Measurements from ENCODE around the gene SGMS1. TPM values are rescaled to one million over a fixed set of nuclear protein-coding genes. Genes with fewer than 3 reads are reported as not detected.

The SGMS1 gene
- total RNA-seq, 1 experiment from 2014 or later: 20.4 TPM

- no peak overlapping the region for H2AK5ac ChIP-seq (ENCODE audit: insufficient read length, low read length)
- no peak overlapping the region for H3K14ac ChIP-seq (ENCODE audit: insufficient read depth, low read length)
- H2BK5ac ChIP-seq (ENCODE audit: insufficient read length, low read length): no peak overlapping the region
- H3K9ac ChIP-seq (ENCODE audit: extremely low read depth, insufficient read length, low read length): no peak overlapping the region
- no peak for TF ChIP-seq CTCF (conservative IDR thresholded peaks at IDR 0.05)
- H4K8ac ChIP-seq (replicated peaks; ENCODE audit: insufficient read length, low read depth, low read length): no peak overlapping the region
- Mint-ChIP-seq H3K27me3 (ENCODE audit: low read depth) (no peaks in the 10 kb centered on the region), H3K9me3 (no peaks in the 10 kb centered on the region), H3K27ac (no peak overlapping the region), H3K4me1 (peaks cover 16 to 28% of the 10 kb centered on the region in 2 experiments; a peak in 3 of 4 replicates), H3K36me3 (ENCODE audit: insufficient read depth in 1 of 3, low read depth in 3 of 3) (no peaks in the 10 kb centered on the region), H3K4me3 (no peak overlapping the region)
- H3K18ac ChIP-seq (ENCODE audit: insufficient read length, low read depth, low read length): no peak overlapping the region
- H2BK20ac ChIP-seq (ENCODE audit: low read depth, low read length, poor library complexity, severe bottlenecking): no peak overlapping the region
- H3K9me3 ChIP-seq (ENCODE audit: control insufficient read depth, low read depth, low read length): no peaks in the 10 kb centered on the region
- 0 out of 2 replicates have a peak, but pooled peaks cover 2% of the 10 kb centered on the region for H3K79me2 ChIP-seq (ENCODE audit: insufficient read depth, low read length)
- no peaks in the 10 kb centered on the region for H3K79me1 ChIP-seq (ENCODE audit: insufficient read depth, low read depth, low read length, poor library complexity, severe bottlenecking)
- no peak overlapping the region for H4K91ac ChIP-seq (ENCODE audit: insufficient read length, low read depth, low read length)
- no peaks in the 10 kb centered on the region for H3K27me3 ChIP-seq (ENCODE audit: insufficient read depth, low read length)
- H3T11ph ChIP-seq (ENCODE audit: low read length): no peak overlapping the region
- H2AFZ ChIP-seq (ENCODE audit: low read length): no peak overlapping the region
- H2BK12ac ChIP-seq (ENCODE audit: insufficient read length, low read depth, low read length): no peak overlapping the region
- no peak overlapping the region for H3K56ac ChIP-seq (ENCODE audit: insufficient read length, low read depth, low read length)
- H2BK120ac ChIP-seq (ENCODE audit: low read depth, low read length, poor library complexity, severe bottlenecking): no peak overlapping the region
- H3K23me2 ChIP-seq (ENCODE audit: insufficient read length, low read depth, low read length, poor library complexity, severe bottlenecking): no peaks in the 10 kb centered on the region
- no CpG with 5 or more reads among the region's 2 CpGs for WGBS (ENCODE audit: extremely low coverage, insufficient read length, low lambda C conversion rate)
- no peak overlapping the region for H3K4ac ChIP-seq (ENCODE audit: low read depth, low read length)
- H3K27ac ChIP-seq (ENCODE audit: insufficient read length, low read depth, low read length): no peak overlapping the region
- H3K23ac ChIP-seq (ENCODE audit: insufficient read length, low read depth, low read length): no peak overlapping the region
- DNase-seq: no peak
- H4K5ac ChIP-seq (ENCODE audit: insufficient read length, low read depth, low read length): no peak overlapping the region
- H3K4me2 ChIP-seq (ENCODE audit: insufficient read depth, insufficient read length, low read length): no peak overlapping the region
- 0 out of 2 replicates have a peak, but pooled peaks cover 4% of the 10 kb centered on the region for H3K4me1 ChIP-seq (ENCODE audit: insufficient read depth, low read length)
- no peaks in the 10 kb centered on the region for H4K20me1 ChIP-seq (ENCODE audit: control insufficient read depth, insufficient read depth, insufficient read length)
- H2BK15ac ChIP-seq (ENCODE audit: low read depth, low read length): no peak overlapping the region
Measured at GRCh38 chr10:50596456-50596855, 27.3 kb downstream of the SGMS1 start.
